ENCODE measurements around the gene ANKRD27.
"Not testable (repeated sequence)": the region's sequence is repeated elsewhere in the genome, so short reads cannot be mapped to it uniquely, and the experiment has no call there.

Gene ANKRD27

GRCh38 chr19:32674931-32675719 lies at the start of gene ANKRD27:
Gene ANKRD27, minus strand, starts transcription at chr19:32675180. Its CDS starts 16,165 bp downstream, at chr19:32659015.
- DNase-seq (ENCODE audit: low read depth in 2 of 2) = peak; percentile 94 to 97

GRCh38 chr19:32720936-32721250 lies 45.9 kb upstream of the ANKRD27 start:
- DNase-seq (ENCODE audit: low read depth in 2 of 2) = no peak

- DNase-seq (ENCODE audit: low read depth in 2 of 2) = no peak
Observed at GRCh38 chr19:32720216-32720935, 45.4 kb upstream of the ANKRD27 start.

DNA sequence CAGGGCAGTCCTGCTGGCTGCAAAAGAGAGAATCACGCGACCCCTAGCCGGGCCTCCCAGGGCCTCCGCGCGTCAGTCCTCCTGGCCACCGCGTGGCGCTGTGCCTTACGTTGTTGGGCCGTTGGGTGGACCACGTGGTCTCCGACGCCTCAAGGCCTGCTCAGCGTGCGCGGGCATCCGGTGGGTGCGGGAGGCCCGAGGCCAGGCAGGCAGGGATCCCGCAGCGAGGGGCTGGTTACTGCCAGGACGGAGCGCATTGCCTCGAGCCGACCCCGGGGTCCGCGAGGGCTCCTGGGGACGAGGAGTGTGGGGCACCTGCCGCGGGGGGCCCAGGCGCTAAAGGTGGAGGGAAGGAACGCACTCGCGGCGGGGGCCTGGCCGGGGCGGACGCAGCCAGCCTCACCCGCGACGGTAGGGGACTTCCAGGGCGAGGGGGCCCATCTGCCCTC lies 44.7 kb upstream of the ANKRD27 start, which contains the start of gene TDRD12:
Gene TDRD12 (plus strand): TSS at position 157 of the 449 bp plus-strand sequence. CDS start 306 bp downstream, outside the sequence.
- no peak for DNase-seq (ENCODE audit: low read depth in 2 of 2)

GRCh38 chr19:32718286-32718685 lies 43.3 kb upstream of the ANKRD27 start:
- DNase-seq (ENCODE audit: low read depth in 2 of 2) = no peak

- DNase-seq (ENCODE audit: low read depth in 2 of 2) = no peak
Observed at GRCh38 chr19:32717496-32717895, 42.5 kb upstream of the ANKRD27 start.

- DNase-seq (ENCODE audit: low read depth in 2 of 2) = not testable (repeated sequence)
Observed at GRCh38 chr19:32716203-32716602, 41.2 kb upstream of the ANKRD27 start.

DNA sequence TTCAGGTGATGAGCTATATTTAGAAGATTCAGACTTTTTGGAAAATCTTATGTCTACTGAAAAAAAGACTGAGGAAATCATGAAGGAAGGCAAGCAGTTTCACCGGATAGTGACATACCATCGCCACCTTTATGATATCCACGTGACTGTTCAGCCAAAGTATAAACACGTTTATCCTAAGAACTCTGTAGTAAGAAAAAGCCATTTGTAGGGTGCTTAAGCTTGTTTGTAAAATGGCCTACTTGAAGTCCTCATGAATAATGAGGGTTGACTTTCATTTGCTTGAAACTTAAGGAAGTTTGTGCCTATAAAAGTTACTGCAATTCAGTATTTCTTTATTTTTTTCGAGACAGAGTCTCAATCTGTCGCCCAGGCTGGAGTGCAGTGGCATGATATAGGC lies 36.8 kb upstream of the ANKRD27 start:
- no peak for DNase-seq (ENCODE audit: low read depth in 2 of 2)

DNA sequence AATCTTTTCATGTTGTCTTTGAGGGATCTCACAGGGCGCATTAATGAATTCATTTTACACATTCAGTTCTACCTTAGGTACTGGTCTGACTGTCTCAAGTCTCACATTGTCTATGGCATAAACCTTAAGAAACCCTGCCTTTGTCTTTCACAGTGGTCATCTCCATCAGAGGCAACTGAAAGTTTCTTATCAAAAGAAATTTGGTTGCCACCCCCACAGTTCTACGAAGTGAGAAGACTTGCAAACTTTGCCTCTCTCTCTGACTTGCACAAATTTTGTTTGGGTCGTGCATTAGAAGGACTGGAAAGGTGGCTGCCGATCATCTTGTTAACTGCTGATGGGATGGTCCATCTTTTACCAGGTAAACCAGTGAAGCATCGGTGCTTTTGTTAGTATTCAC lies 34.1 kb upstream of the ANKRD27 start:
- no peak for DNase-seq (ENCODE audit: low read depth in 2 of 2)

- DNase-seq (ENCODE audit: low read depth in 2 of 2) = no peak
Observed at GRCh38 chr19:32708457-32708856, 33.5 kb upstream of the ANKRD27 start.

- DNase-seq (ENCODE audit: low read depth in 2 of 2) = not testable (repeated sequence)
Observed at GRCh38 chr19:32704006-32704405, 29.0 kb upstream of the ANKRD27 start.

DNA sequence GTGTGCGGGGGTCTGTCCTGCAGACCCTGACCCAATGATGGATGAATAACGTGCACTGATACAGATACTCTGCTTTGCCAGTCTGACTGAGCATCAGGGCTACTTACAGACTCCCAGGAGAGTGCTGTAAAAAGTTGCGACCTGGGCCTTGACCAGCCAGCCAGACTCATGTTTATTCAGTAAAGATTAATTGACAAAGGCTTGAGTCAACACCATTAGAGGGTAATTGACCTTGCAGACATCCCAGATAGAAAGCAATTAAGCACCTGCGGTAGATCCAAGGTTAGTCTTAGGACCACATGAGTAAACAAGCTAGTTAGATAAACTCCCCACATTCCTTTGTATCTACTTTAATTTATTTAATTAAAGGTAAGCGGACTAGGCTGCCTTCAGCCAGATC lies 27.0 kb upstream of the ANKRD27 start:
- DNase-seq (ENCODE audit: low read depth in 2 of 2) = no peak

DNA sequence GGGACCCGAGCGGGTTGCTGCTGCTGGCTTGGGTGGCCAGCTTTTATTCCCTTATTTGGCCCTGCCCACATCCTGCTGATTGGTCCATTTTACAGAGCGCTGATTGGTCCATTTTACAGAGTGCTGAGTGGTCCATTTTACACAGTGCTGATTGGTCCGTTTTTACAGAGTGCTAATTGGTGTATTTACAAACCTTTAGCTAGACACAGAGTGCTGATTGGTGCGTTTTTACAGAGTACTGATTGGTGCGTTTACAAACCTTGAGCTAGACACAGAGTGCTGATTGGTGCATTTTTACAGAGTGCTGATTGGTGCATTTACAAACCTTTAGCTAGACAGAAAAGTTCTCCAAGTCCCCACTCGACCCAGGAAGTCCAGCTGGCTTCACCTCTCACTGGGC lies 25.1 kb upstream of the ANKRD27 start:
- DNase-seq (ENCODE audit: low read depth in 2 of 2) = not testable (repeated sequence)

- DNase-seq (ENCODE audit: low read depth in 2 of 2) = not testable (repeated sequence)
Observed at GRCh38 chr19:32696771-32697170, 21.8 kb upstream of the ANKRD27 start.

DNA sequence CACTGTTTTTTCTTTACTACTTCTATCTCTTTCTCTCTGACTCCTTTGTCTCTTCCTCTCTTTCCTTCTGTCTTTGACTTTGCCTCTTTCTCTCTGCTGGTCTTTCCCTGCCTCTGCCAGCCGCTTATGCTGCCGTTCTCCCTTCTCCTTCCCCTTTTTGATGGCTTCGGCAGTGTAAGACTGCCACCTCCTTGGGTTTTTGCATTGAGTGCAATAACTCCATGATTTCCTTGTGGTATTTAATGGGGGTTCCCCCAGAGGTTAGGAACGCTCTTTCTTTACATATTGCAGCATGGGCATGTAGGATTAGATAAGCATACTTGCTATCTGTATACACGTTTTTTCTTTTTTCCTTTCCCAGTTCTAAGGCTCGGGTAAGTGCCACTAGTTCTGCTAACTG lies 20.5 kb upstream of the ANKRD27 start:
- not testable (repeated sequence) for DNase-seq (ENCODE audit: low read depth in 2 of 2)

GRCh38 chr19:32694851-32695250 lies 19.9 kb upstream of the ANKRD27 start:
- DNase-seq (ENCODE audit: low read depth in 2 of 2) = not testable (repeated sequence)

DNA sequence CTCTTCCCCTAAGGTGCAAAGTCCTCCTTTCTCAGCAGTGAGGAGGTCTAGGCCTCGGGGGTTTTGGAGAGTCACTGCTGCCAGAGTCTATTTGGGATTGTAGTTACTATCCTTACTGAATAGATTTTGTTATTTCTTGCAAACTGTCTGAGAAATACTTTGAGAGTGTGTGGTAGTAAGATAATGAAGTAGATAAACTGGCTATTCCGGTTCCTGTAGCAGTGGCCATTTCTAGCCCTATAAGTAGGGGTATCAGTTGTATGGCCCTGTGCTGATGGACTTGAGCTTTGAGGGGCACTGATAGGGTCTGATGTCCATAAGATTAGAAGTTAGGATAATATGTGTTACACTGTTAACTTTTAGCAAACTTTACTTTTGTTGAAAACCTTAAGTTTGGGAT lies 19.3 kb upstream of the ANKRD27 start:
- not testable (repeated sequence) for DNase-seq (ENCODE audit: low read depth in 2 of 2)

GRCh38 chr19:32693151-32694108 lies 18.4 kb upstream of the ANKRD27 start:
- DNase-seq (ENCODE audit: low read depth in 2 of 2) = not testable (repeated sequence)

DNA sequence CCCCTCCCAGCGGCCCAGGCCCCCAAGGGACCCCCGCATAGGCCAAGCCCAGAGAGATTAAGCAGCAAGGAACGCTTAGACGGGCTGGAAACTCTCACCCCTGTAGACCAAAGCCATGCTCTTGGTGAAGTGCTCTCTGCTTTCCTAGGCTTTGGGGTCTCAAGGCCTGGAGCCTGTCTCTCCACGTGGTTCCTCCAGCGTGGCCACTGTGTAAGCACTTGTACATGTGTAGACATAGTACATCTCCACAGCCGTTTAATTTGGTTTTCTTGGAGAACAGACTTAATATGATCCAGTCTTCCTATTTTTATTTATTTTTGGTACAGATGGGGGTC lies 17.7 kb upstream of the ANKRD27 start:
- no peak for DNase-seq (ENCODE audit: low read depth in 2 of 2)

DNA sequence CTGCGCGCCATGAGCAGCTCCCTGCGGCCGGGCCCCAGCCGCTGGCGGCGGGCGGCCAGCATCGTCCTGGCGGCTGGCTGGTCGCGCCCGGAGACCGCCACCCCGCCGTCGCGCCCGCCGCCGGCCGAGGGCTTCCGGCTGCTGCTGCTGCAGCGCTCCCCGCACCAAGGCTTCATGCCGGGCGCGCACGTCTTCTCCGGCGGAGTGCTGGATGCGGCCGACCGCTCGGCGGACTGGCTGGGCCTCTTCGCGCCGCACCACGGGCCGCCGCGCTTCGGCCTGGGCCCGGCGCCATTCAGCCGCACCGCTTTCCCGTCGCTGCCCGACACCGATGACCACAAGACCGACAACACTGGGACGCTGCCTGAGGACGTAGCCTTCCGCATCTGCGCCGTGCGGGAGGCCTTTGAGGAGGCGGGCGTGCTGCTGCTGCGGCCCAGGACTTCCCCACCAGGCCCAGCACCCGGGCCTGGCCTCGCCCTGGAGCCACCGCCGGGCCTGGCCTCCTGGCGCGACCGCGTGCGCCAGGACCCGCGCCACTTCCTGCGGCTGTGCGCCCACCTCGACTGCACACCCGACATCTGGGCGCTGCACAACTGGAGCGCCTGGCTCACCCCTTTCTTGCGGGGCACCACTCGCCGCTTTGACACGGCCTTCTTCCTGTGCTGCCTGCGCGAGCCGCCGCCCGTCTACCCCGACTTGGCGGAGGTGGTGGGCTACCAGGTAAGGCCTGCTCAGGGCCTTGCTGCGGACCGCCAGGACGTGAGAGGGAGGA lies 17.2 kb upstream of the ANKRD27 start:
- DNase-seq (ENCODE audit: low read depth in 2 of 2) = no peak

- DNase-seq (ENCODE audit: low read depth in 2 of 2) = peak; percentile 40 to 61
Observed at GRCh38 chr19:32691291-32691951, 16.4 kb upstream of the ANKRD27 start, which contains the start of gene NUDT19. Gene NUDT19, plus strand, starts transcription at chr19:32691821. Its CDS starts 140 bp downstream, at chr19:32691961.
